HG03442 (cell line): ENCODE measurements around the gene NDUFA11.

Experiments
- ATAC-seq: cut with Tn5 transposase; IDR thresholded peaks from one replicate; pipeline ENCODE4 v1.9.1; 2021; ENCODE audit warnings: mild to moderate bottlenecking, moderate library complexity; ENCODE audit not compliant: unreplicated experiment

NDUFA11 gene

DNA sequence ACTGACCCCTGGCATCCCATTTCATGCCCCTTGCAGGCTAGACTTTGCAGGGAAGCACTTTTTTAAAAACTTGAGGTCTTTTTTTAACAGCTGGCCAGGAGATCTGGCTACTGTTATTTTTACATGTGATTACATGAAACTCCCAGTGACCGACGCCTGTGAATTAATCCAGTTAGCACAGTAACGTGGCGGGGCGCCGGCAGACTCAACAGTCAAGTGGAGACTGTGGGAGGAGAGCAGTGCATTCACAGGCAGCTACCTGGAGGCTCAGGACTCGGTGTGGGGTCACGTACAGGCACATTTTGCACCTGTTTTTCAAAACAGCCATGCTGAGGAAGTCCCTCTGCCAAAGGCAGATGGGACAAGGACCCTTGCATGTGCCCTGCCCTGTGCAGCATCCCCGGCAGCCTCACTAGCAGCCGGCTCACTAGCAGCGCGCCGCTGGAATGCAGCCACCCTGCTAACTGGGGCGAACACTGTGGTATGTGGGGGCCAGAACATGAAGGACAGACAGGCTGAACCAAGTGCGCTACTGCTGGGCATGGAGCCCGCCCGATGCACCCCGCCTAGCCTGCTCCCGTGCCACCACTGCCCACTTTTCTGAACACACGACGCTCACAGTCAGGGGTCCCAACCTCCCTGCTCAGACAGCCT lies 29.1 kb upstream of the NDUFA11 start:
- ATAC-seq = no peak

DNA sequence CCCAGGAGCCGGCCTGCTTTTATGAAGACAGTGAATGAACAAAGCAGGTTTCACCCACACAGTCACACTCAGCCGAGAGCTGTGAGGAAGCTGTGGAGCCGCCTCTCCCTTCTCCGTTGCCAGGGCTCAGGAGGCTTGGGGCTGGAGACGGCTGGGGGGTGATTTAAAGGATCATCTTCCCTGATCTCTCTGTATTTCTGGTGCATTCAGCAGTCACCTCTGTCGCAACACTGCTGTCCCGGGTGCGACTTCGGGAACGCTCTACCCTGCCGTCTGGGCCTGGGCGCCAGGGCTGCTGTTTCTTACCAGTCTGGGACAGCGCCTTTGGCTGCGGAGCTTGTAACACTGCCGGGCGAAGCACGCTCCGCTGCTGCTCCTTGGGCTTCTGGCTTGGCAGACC lies 28.6 kb upstream of the NDUFA11 start:
- ATAC-seq = no peak

DNA sequence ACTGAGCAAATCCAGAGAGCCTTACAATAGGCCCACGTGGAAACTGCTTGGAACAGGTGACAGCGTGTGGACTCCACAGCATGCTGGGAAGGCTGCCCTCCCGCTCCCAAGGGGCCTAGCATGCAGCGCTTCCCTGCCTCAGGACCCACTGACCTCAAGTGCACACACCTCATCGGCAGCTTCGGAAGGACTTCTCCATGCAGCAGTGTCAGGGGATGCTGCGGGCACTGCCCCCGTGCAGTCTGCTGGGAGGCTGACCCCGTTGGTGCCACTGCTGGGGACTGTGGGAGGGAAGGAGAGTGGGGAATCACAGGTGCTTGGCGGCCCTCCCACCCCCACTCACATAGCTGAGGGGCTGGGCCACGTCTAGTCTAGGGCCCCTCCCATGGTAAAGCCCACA lies 27.7 kb upstream of the NDUFA11 start:
- ATAC-seq = no peak

- no peak for ATAC-seq
Observed at GRCh38 chr19:5929625-5930024, 26.0 kb upstream of the NDUFA11 start.

- ATAC-seq = no peak
Observed at GRCh38 chr19:5929179-5929578, 25.6 kb upstream of the NDUFA11 start.

DNA sequence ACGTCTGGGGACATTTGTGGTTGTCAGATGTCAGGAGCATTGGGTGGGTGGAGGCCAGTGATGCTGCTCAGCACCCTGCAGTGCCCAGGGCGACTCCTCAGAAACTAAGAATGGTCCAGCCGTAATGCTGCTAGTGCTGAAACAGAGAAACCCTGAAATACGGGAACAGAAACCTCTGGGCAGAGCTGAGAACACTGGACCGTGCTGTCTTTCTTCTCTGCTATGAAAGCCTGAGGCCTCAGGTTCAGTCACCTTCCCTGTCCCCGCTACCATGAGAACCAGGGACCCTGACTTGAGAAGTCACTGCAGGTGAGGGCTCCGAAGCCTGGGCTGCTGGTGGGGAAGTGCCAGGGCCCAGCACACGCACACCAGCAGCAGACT lies 23.8 kb upstream of the NDUFA11 start:
- no peak for ATAC-seq

DNA sequence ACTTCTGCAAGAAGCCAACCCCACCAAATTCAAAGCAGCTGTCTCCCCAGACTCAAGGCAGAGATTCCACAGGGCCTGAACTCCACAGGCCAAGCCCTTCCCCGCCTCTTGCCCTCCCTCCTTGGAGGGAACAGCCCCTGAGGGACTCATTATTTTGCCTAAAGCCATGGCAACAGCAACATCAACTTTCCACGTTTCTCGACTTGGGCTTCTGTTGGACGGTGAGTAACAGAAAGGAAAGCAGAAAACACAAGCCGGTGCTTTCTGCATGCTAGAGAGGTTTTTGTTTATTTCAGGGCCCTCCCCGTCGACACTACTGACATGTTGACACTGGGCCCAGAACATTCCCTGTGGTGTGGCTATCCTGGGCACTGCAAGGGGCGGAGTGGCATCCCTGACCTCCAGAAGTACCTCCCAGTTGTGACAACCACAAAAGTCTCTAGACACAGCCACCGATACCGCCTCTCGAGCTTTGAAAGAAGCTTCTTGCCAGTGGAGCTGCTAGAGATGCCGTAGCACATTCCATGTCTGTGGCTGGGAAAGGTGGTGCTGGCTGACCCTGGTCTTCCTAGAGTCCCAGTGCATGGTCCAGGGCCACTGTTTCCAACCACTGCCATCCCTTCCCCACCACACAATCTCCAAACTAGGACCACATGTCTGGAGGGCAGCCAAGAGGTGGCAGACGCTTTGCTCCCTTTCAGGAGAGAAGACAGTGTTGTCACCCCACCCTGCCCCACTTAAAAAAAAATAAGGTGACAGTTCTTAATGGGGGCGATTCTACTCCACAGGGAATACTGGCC lies 23.3 kb upstream of the NDUFA11 start:
- ATAC-seq = no peak

- no peak for ATAC-seq
Observed at GRCh38 chr19:5925830-5926427, 22.3 kb upstream of the NDUFA11 start.

GRCh38 chr19:5923356-5923755 lies 19.8 kb upstream of the NDUFA11 start:
- no peak for ATAC-seq

GRCh38 chr19:5922161-5922545 lies 18.6 kb upstream of the NDUFA11 start:
- ATAC-seq = no peak

GRCh38 chr19:5921516-5922160 lies 18.0 kb upstream of the NDUFA11 start:
- no peak for ATAC-seq

GRCh38 chr19:5918463-5919079 lies 15.0 kb upstream of the NDUFA11 start:
- ATAC-seq = no peak

- ATAC-seq = no peak
Observed at GRCh38 chr19:5917431-5918107, 14.0 kb upstream of the NDUFA11 start.

GRCh38 chr19:5916181-5916708 lies 12.7 kb upstream of the NDUFA11 start:
- no peak for ATAC-seq

- no peak for ATAC-seq
Observed at GRCh38 chr19:5915782-5916165, 12.2 kb upstream of the NDUFA11 start.

- ATAC-seq = no peak
Observed at GRCh38 chr19:5914946-5915781, 11.6 kb upstream of the NDUFA11 start.

DNA sequence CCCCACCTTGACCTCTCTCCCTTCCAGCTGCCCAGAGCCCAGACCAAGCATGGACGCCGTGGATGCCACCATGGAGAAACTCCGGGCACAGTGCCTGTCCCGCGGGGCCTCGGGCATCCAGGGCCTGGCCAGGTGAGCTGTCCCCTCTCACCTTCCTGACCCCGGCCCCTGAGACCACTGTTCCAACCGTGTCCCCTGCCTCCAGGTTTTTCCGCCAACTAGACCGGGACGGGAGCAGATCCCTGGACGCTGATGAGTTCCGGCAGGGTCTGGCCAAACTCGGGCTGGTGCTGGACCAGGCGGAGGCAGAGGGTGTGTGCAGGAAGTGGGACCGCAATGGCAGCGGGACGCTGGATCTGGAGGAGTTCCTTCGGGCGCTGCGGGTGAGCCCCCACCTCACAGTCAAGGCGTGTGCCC lies 10.8 kb upstream of the NDUFA11 start:
- no peak for ATAC-seq

GRCh38 chr19:5913739-5914357 lies 10.3 kb upstream of the NDUFA11 start, which contains the start of gene CAPS:
Gene CAPS, plus strand, starts transcription at chr19:5914254. Its CDS starts 153 bp downstream, at chr19:5914407.
- no peak for ATAC-seq

- no peak for ATAC-seq
Observed at GRCh38 chr19:5911366-5911765, 7.8 kb upstream of the NDUFA11 start.
